Small intestine (tissue), 7 donors: ENCODE results near the gene B3GALT2. TPM values are rescaled to one million over a fixed set of nuclear protein-coding genes. Genes with fewer than 3 reads are reported as not detected.
"Not testable (repeated sequence)": the region's sequence is repeated elsewhere in the genome, so short reads cannot be mapped to it uniquely, and the experiment has no call there.

ENCODE experiments used
- DNase-seq, 2 donors: peaks; one replicate each; pipeline versions ENCODE4 v3.0.0 to v3.0.0-alpha.2; 2013
- FAIRE-seq: peaks from 2 replicates; lab custom pipeline; 2012; peaks lifted over from hg19 to GRCh38; lab: Jason Lieb, UNC
- H3K27ac ChIP-seq, 3 donors: one replicate each; pipeline ENCODE4 v1.5.1; 2013; ENCODE audit warnings: low read length in 2 of 3, mild to moderate bottlenecking in 2 of 3, control low read depth in 1 of 3, inconsistent platforms in 1 of 3, low read depth in 1 of 3, moderate library complexity in 1 of 3
- H3K27me3 ChIP-seq, 3 donors: one replicate each; pipeline ENCODE4 v1.6.1; 2013; ENCODE audit warnings: low read length in 3 of 3, inconsistent platforms in 1 of 3; ENCODE audit not compliant: control insufficient read depth in 3 of 3, insufficient read depth in 3 of 3
- H3K36me3 ChIP-seq, 3 donors: one replicate each; pipeline ENCODE4 v1.6.1; 2013; ENCODE audit warnings: low read length in 3 of 3, inconsistent platforms in 1 of 3, low read depth in 1 of 3, mild to moderate bottlenecking in 1 of 3, moderate library complexity in 1 of 3; ENCODE audit not compliant: control insufficient read depth in 3 of 3, insufficient read depth in 2 of 3
- H3K4me1 ChIP-seq, 3 donors: one replicate each; pipeline ENCODE4 v1.6.1; 2013; ENCODE audit warnings: low read length in 2 of 3, inconsistent platforms in 1 of 3, low read depth in 1 of 3, mild to moderate bottlenecking in 1 of 3, moderate library complexity in 1 of 3; ENCODE audit not compliant: control insufficient read depth in 3 of 3, insufficient read depth in 2 of 3
- H3K4me3 ChIP-seq, 3 donors: one replicate each; pipeline ENCODE4 v1.5.1; 2013; ENCODE audit warnings: low read length in 3 of 3, control low read depth in 1 of 3, inconsistent platforms in 1 of 3, low read depth in 1 of 3, mild to moderate bottlenecking in 1 of 3, moderate library complexity in 1 of 3
- H3K9me3 ChIP-seq, 2 donors: one replicate each; pipeline ENCODE4 v1.6.1; 2013; ENCODE audit warnings: low read depth in 1 of 2, low read length in 1 of 2; ENCODE audit not compliant: control insufficient read depth in 2 of 2, insufficient read depth in 1 of 2
- WGBS, 3 donors: extraction: QIAGEN DNeasy Blood & Tissue Kit; methylation state at CpG; one replicate each; pipeline ENCODE4 v1.1.7; 2013; 5-methylcytosine and 5-hydroxymethylcytosine counted together
- polyA plus RNA-seq, 4 donors: library from polyadenylated mRNA; stranded (reverse) in 3 of 4; unstranded in 1 of 4; fragments of 200-250 nt in 3 of 4; fragments of 120-200 nt in 1 of 4; gene quantifications; one replicate each; pipeline versions ENCODE4 v1.2.1 to v1.2.3, GENCODE V29; 2013
- donor health status: healthy with polysubstance abuse.
- donor health status: control.
- donor health status: control.
- donor health status: Bipolar disorder and iron deficiency.
- donor health status: healthy.

The B3GALT2 gene
- polyA plus RNA-seq, 4 donors: 0.45 to 8.9 (median 0.84) TPM

DNA sequence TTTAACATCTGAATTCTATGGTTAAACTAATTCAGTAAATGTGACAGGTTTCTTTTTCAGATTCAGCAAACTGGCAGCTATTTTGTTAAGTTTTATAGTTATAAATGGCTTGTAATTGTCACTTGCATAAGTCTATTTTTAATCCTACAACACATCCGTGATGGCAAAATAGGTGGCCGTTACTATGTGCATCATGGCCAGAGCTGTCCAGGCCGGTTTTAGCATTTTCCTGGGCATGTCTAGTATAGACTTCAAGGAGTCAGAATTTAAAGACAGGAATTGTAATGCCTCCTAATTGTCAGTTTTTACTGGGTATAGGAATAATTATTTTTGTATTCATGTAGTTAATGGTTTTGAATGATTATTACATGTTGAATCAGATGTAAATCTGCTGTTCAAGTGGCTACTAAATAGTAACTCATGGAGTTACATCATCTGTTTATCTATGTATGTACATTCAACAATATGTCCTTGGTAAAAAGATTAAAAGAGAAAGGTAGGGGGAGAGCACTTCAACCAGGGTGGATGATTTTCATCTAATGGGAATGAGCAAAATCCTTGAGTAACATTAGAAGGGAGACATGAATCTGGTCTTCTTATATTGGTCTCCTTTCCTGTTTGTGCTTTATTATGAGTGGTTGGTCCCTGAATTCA, 3.2 kb upstream of the B3GALT2 start:
- Histone ChIP-seq H3K4me3 (no peak overlapping the region), H3K4me1 (peaks cover 0 to 20% (median 2%) of the 10 kb centered on the region in 3 donors), H3K27me3 (no peaks in the 10 kb centered on the region), H3K36me3 (peaks cover 0 to 11% (median 2%) of the 10 kb centered on the region in 3 donors), H3K9me3 (peaks cover 0 to 14% of the 10 kb centered on the region in 2 donors), H3K27ac (peak overlapping the region in 1 of 3 donors; percentile 48)
- WGBS, 3 donors: 89 to 97% (median 93%) methylated on average over 3 of the region's 3 CpGs
- FAIRE-seq (no peak), DNase-seq (no peak)

DNA sequence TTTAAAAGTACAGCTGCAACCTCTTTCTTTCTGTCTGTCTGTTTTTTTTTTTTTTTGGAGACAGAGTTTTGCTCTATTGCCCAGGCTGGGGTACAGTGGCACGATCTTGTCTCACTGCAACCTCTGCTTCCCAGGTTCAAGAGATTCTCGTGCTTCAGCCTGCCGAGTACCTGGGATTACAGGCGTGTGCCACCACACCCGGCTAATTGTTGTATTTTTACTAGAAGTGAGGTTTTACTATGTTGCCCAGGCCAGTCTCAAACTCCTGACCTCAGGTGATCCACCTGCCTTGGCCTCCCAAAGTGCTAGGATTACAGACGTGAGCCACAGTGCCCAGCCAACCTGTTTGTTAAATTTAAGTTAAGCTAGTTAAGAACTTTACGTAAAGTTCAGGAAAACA, 2.5 kb upstream of the B3GALT2 start:
- H3K9me3 ChIP-seq: peaks cover 0 to 14% of the 10 kb centered on the region in 2 donors
- 45 to 72% (median 57%) methylated on average over 7 of the region's 7 CpGs for WGBS, 3 donors

GRCh38 chr1:193187114-193187513, 701 bp upstream of the B3GALT2 start:
- Histone ChIP-seq H3K9me3 (peaks cover 0 to 5% of the 10 kb centered on the region in 2 donors), H3K27ac (peak overlapping the region in 1 of 3 donors; percentile 84), H3K4me1 (peaks cover 0 to 20% (median 2%) of the 10 kb centered on the region in 3 donors), H3K27me3 (no peaks in the 10 kb centered on the region), H3K4me3 (no peak overlapping the region), H3K36me3 (peaks cover 0 to 6% (median 1%) of the 10 kb centered on the region in 3 donors)
- no peak for DNase-seq
- no peak for FAIRE-seq
- 68 to 88% (median 85%) methylated on average over 1 of the region's 1 CpG for WGBS, 3 donors

More for the DNA sequence above, 2.5 kb upstream of the B3GALT2 start:
- peaks cover 0 to 11% (median 2%) of the 10 kb centered on the region in 3 donors for H3K36me3 ChIP-seq
- H3K27me3 ChIP-seq, H3K4me3 ChIP-seq, FAIRE-seq: not testable (repeated sequence)
- DNase-seq: peak in 1 of 2 donors; percentile 18
- peak overlapping the region in 1 of 3 donors; percentile 48 for H3K27ac ChIP-seq
- peaks cover 0 to 20% (median 2%) of the 10 kb centered on the region in 3 donors for H3K4me1 ChIP-seq

- Histone ChIP-seq H3K27ac (peak overlapping the region in 1 of 3 donors; percentile 84), H3K27me3 (no peaks in the 10 kb centered on the region), H3K4me1 (peaks cover 0 to 15% (median 4%) of the 10 kb centered on the region in 3 donors), H3K9me3 (no peaks in the 10 kb centered on the region), H3K36me3 (no peaks in the 10 kb centered on the region), H3K4me3 (no peak overlapping the region)
- 45 to 54% (median 50%) methylated on average over 2 of the region's 2 CpGs for WGBS, 3 donors
- DNase-seq (no peak), FAIRE-seq (no peak)
These were observed 1.2 kb downstream of the B3GALT2 start for GRCh38 chr1:193185211-193185610.

DNA sequence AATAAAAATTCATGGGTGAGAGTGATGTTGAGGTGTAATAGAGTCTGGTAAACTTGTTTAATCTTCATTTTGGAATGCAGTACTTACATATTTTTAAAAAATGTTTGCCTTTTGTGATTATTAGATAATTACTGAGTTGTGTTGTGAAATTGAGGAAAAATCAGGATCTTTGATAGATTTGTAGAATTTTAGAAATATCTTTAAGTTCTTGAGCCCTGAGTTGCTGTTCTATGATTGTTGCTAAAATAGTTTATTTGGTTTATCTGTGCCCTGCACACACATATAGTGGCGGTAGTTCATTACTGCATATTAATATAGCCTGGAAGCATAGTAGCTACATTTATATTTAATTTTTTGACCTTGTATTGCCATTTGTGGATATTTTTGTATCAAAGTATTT, 1.6 kb downstream of the B3GALT2 start:
- H3K27ac ChIP-seq: no peak overlapping the region
- H3K9me3 ChIP-seq: no peaks in the 10 kb centered on the region
- FAIRE-seq (no peak), DNase-seq (no peak)
- 76 to 89% (median 86%) methylated on average over 1 of the region's 1 CpG for WGBS, 3 donors
- H3K36me3 ChIP-seq: no peaks in the 10 kb centered on the region
- H3K27me3 ChIP-seq: no peaks in the 10 kb centered on the region
- H3K4me1 ChIP-seq: peaks cover 0 to 15% (median 4%) of the 10 kb centered on the region in 3 donors
- no peak overlapping the region for H3K4me3 ChIP-seq

DNA sequence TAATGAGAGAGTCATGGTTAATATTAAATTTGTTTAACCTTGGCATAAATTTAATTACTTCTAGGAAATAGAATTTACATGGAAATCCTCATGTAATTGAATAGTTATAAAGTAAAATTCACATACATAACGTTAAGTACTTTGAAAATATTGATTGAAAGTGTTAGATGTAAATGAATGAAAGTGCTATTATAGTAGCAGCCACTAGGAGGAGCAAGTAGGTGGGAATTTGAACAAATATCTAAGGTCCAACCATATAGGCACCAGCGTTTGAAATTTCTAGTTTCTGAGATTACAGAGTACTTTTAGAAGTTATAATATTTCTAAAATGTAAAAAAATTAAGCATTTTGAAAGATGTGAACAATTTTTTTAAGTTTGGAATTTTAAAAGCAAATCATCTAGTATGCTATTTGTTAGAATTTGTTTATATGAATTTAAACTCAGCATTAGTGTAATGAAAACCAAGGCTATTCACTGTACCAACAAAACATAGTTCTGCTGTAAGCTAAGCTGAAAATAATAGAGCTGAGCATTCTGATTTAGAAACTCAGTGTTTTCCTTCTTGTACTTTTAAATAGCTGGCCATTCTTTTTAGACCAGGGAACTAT, 3.3 kb downstream of the B3GALT2 start:
- Histone ChIP-seq H3K27me3 (no peaks in the 10 kb centered on the region), H3K36me3 (no peaks in the 10 kb centered on the region), H3K9me3 (no peaks in the 10 kb centered on the region), H3K4me3 (no peak overlapping the region), H3K4me1 (peaks cover 0 to 11% (median 4%) of the 10 kb centered on the region in 3 donors), H3K27ac (peak overlapping the region in 1 of 3 donors; percentile 68)
- WGBS, 3 donors: 0 to 3% (median 0%) methylated on average over 2 of the region's 2 CpGs
- FAIRE-seq (peak; percentile 97), DNase-seq (peak; percentile 77 to 78)

DNA sequence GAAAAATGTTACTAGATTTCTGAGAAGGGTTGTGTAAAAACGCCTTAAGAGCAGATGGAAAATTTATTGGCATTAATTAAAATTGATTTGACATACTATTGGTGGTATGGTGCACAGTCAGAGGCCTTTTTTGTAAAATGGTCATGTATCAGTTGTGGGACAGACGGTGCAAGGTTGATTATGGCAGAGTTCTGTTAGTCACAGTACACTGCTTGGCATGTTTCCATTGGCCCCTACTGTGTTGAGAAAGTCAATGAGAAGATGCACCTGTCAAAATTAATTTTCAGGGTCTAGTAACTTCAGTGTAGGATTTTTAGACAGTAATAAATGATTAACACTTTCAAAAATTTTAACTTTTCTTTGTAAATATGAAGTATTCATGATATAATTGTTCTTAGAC, 4.4 kb downstream of the B3GALT2 start:
- Histone ChIP-seq H3K27me3 (no peaks in the 10 kb centered on the region), H3K9me3 (no peaks in the 10 kb centered on the region), H3K36me3 (no peaks in the 10 kb centered on the region), H3K4me3 (no peak overlapping the region), H3K27ac (no peak overlapping the region), H3K4me1 (peaks cover 0 to 4% (median 3%) of the 10 kb centered on the region in 3 donors)
- 63 to 70% (median 68%) methylated on average over 2 of the region's 2 CpGs for WGBS, 3 donors
- FAIRE-seq: no peak
- no peak for DNase-seq

DNA sequence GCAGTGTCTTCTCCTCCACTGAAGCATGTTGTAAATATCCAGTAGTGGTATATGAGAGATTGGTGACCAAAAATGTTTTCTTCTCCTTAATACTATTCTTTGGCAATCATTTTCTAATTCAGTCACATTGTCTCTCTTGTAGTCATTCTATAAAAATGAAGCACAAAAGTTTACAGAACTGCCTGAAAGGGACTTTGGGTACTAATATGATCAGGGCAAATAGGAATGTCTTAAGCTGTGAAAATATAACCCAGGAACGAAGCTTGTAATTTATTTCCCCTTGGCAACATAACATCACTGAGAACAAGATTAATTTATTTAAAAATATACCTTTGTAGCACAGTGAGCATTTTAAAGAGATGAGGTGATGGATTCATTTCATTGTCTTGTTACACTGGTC, 4.9 kb downstream of the B3GALT2 start:
- no peak overlapping the region for H3K27ac ChIP-seq
- 57 to 72% (median 71%) methylated on average over 1 of the region's 1 CpG for WGBS, 3 donors
- no peak overlapping the region for H3K4me3 ChIP-seq
- H3K36me3 ChIP-seq: peaks cover 0 to 2% (median 0%) of the 10 kb centered on the region in 3 donors
- peaks cover 0 to 4% (median 3%) of the 10 kb centered on the region in 3 donors for H3K4me1 ChIP-seq
- DNase-seq (no peak), FAIRE-seq (no peak)
- no peaks in the 10 kb centered on the region for H3K9me3 ChIP-seq
- H3K27me3 ChIP-seq: no peaks in the 10 kb centered on the region
